Activated CD4-positive, alpha-beta T cell treated with anti-CD3 and anti-CD28 coated beads for 48 hours (primary cell): ENCODE data around the gene UBE2M.
A peak's percentile ranks its signal among the peaks of the same experiment; 100 is the strongest.
"Not testable (repeated sequence)": the region's sequence is repeated elsewhere in the genome, so short reads cannot be mapped to it uniquely, and the experiment has no call there.

Source experiments
- DNase-seq: peaks from one replicate; pipeline ENCODE4 v3.0.0-alpha.2; 2020

The UBE2M gene

GRCh38 chr19:58555369-58555885 lies 3.0 kb downstream of the UBE2M start:
- no peak for DNase-seq

- DNase-seq = peak; percentile 99
Measured at GRCh38 chr19:58554494-58555368, 3.7 kb downstream of the UBE2M start, which contains the start of gene CHMP2A. Gene CHMP2A, minus strand, starts transcription at chr19:58555105. Its CDS starts 893 bp downstream, at chr19:58554212.

- no peak for DNase-seq
Measured at GRCh38 chr19:58553799-58554493, 4.5 kb downstream of the UBE2M start.

- DNase-seq = no peak
Measured at GRCh38 chr19:58552655-58553054, 5.8 kb downstream of the UBE2M start.

- no peak for DNase-seq
Measured at GRCh38 chr19:58551577-58552471, 6.6 kb downstream of the UBE2M start.

GRCh38 chr19:58551123-58551497 lies 7.3 kb downstream of the UBE2M start:
- DNase-seq = no peak

GRCh38 chr19:58550362-58551122 lies 7.9 kb downstream of the UBE2M start:
- DNase-seq = no peak

- DNase-seq = no peak
Measured at GRCh38 chr19:58549664-58550361, 8.6 kb downstream of the UBE2M start.

GRCh38 chr19:58548859-58549663 lies 9.3 kb downstream of the UBE2M start:
- no peak for DNase-seq

- DNase-seq = no peak
Measured at GRCh38 chr19:58547323-58548312, 10.8 kb downstream of the UBE2M start.

GRCh38 chr19:58546019-58546530 lies 12.3 kb downstream of the UBE2M start:
- DNase-seq = no peak

- no peak for DNase-seq
Measured at GRCh38 chr19:58545286-58546018, 13.0 kb downstream of the UBE2M start.

GRCh38 chr19:58544591-58545285 lies 13.7 kb downstream of the UBE2M start:
- DNase-seq = peak; percentile 78

GRCh38 chr19:58543826-58544590 lies 14.4 kb downstream of the UBE2M start, which contains the start of gene TRIM28:
Gene TRIM28, plus strand, starts transcription at chr19:58544064. Its CDS starts 694 bp downstream, at chr19:58544758.
- DNase-seq = peak; percentile 100

- DNase-seq = not testable (repeated sequence)
Measured at GRCh38 chr19:58542641-58543372, 15.6 kb downstream of the UBE2M start.

GRCh38 chr19:58539169-58539559 lies 19.2 kb downstream of the UBE2M start:
- not testable (repeated sequence) for DNase-seq
